Measurements from ENCODE around the gene FOXN1. TPM values are rescaled to one million over a fixed set of nuclear protein-coding genes. Genes with fewer than 3 reads are reported as not detected.

The FOXN1 gene
- total and polyA plus RNA-seq, 10 of the 15 experiments (the other 5 are each of a cell fraction or from before 2014, with no cell fraction given): not detected

- CTCF ChIA-PET: interaction anchor here (0.5 to 4.8 kb wide), 13 partner anchors 9 to 129 kb away, joined by 3 to 56 read pairs (median 4); no protein-coding TSS in a partner anchor
- H3K9me3 ChIP-seq (replicated peaks; ENCODE audit: control insufficient read depth, insufficient read depth, low read length): no peaks in the 10 kb centered on the region
- 2% methylated on average over 24 of the region's 26 CpGs for WGBS (ENCODE audit: insufficient coverage, insufficient replicate concordance, low lambda C conversion rate, missing lambda C conversion rate)
- peak; percentile 41 for FAIRE-seq
- H3K36me3 ChIP-seq (ENCODE audit: control insufficient read depth in 2 of 2, insufficient read depth in 2 of 2, low read length in 1 of 2): peaks cover 7 to 21% of the 10 kb centered on the region in 2 experiments; a peak in 3 of 4 replicates
- peaks cover 20% of the 10 kb centered on the region for H3K79me2 ChIP-seq (ENCODE audit: control insufficient read depth, insufficient read depth, low read length)
- in situ Hi-C loops (cut with MboI) (no loop called here), intact Hi-C loops (cut with micrococcal nuclease; ENCODE audit: unreplicated experiment) (loop anchor here (2.0 kb wide), 1 partner anchor 22 kb away; the partner anchor contains the start of gene SPAG5)
- BruUV-seq (replicated peaks): no TSS peak
- H3K4me3 ChIP-seq: peak within 1 kb of the TSS; percentile 66
- no peaks in the 10 kb centered on the region for H4K20me1 ChIP-seq (ENCODE audit: control insufficient read depth, insufficient read depth)
- peaks cover 29% of the 10 kb centered on the region for H3K4me1 ChIP-seq (ENCODE audit: control insufficient read depth, insufficient read depth, low read length)
- RAD21 ChIA-PET (ENCODE audit: unreplicated experiment): interaction anchor here (0.6 to 3.3 kb wide), 12 partner anchors 9 to 220 kb away, joined by 3 to 38 read pairs (median 3); partner anchors contain the start of genes BLTP2, POLDIP2 and RPL23A
- peak; percentile 97 for ATAC-seq
- H3K27ac ChIP-seq (ENCODE audit: control insufficient read depth, insufficient read depth): peak within 1 kb of the TSS; percentile 46
- peak within 1 kb of the TSS; percentile 37 for H3K9ac ChIP-seq (ENCODE audit: control insufficient read depth, insufficient read depth, low read length)
- peak within 1 kb of the TSS; percentile 84 for H3K4me2 ChIP-seq (ENCODE audit: control insufficient read depth, insufficient read depth)
- SMC1A ChIA-PET (ENCODE audit: uncharacterized antibody, unreplicated experiment): interaction anchor here (0.7 to 3.0 kb wide), 10 partner anchors 11 to 79 kb away, joined by 3 to 13 read pairs (median 4); no protein-coding TSS in a partner anchor
- DNase-seq (ENCODE audit: low read depth, low spot score): peak; percentile 88
- peak within 1 kb of the TSS; percentile 65 for H2AFZ ChIP-seq (ENCODE audit: control insufficient read depth, low read depth, low read length)
- no peaks in the 10 kb centered on the region for H3K27me3 ChIP-seq (replicated peaks in 1 of 2; ENCODE audit: control insufficient read depth in 2 of 2, insufficient read depth in 2 of 2, low read length in 1 of 2)
- POLR2A ChIA-PET: interaction anchor here (0.5 to 7.1 kb wide), 20 partner anchors 9 to 1332 kb away, joined by 3 to 91 read pairs (median 4); partner anchors contain the start of genes BLTP2, NEK8, PROCA1 and SPAG5
- TF ChIP-seq, protein P1, sequence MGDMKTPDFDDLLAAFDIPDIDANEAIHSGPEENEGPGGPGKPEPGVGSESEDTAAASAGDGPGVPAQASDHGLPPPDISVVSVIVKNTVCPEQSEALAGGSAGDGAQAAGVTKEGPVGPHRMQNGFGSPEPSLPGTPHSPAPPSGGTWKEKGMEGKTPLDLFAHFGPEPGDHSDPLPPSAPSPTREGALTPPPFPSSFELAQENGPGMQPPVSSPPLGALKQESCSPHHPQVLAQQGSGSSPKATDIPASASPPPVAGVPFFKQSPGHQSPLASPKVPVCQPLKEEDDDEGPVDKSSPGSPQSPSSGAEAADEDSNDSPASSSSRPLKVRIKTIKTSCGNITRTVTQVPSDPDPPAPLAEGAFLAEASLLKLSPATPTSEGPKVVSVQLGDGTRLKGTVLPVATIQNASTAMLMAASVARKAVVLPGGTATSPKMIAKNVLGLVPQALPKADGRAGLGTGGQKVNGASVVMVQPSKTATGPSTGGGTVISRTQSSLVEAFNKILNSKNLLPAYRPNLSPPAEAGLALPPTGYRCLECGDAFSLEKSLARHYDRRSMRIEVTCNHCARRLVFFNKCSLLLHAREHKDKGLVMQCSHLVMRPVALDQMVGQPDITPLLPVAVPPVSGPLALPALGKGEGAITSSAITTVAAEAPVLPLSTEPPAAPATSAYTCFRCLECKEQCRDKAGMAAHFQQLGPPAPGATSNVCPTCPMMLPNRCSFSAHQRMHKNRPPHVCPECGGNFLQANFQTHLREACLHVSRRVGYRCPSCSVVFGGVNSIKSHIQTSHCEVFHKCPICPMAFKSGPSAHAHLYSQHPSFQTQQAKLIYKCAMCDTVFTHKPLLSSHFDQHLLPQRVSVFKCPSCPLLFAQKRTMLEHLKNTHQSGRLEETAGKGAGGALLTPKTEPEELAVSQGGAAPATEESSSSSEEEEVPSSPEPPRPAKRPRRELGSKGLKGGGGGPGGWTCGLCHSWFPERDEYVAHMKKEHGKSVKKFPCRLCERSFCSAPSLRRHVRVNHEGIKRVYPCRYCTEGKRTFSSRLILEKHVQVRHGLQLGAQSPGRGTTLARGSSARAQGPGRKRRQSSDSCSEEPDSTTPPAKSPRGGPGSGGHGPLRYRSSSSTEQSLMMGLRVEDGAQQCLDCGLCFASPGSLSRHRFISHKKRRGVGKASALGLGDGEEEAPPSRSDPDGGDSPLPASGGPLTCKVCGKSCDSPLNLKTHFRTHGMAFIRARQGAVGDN (IDR thresholded peaks at IDR 0.05): peak; percentile 77
- TF ChIP-seq MTA2 (IDR thresholded peaks at IDR 0.05; ENCODE audit: low read depth) (no peak), MTA3 (IDR thresholded peaks at IDR 0.05; ENCODE audit: borderline replicate concordance, low read length) (no peak), NR2C1 (IDR thresholded peaks at IDR 0.05) (peak; percentile 47; the same call in 1 of the 2 replicates), IKZF1 (conservative IDR thresholded peaks at IDR 0.05) (peak; percentile 30; the same call in 1 of the 2 replicates), SUPT20H (IDR thresholded peaks at IDR 0.05; ENCODE audit: borderline replicate concordance, control insufficient read depth, low read depth, low read length) (no peak), KLF5 (IDR thresholded peaks at IDR 0.05; ENCODE audit: partially characterized antibody) (no peak), ATF7 (IDR thresholded peaks at IDR 0.05; ENCODE audit: low read depth) (no peak), HDGF (IDR thresholded peaks at IDR 0.05) (peak; percentile 99), MYC (IDR thresholded peaks at IDR 0.05; ENCODE audit: insufficient read depth, insufficient read length, insufficient replicate concordance, low read length, severe bottlenecking) (no peak), NR2F1 (conservative IDR thresholded peaks at IDR 0.05) (peak; percentile 84)
- TF ChIP-seq, protein P2, sequence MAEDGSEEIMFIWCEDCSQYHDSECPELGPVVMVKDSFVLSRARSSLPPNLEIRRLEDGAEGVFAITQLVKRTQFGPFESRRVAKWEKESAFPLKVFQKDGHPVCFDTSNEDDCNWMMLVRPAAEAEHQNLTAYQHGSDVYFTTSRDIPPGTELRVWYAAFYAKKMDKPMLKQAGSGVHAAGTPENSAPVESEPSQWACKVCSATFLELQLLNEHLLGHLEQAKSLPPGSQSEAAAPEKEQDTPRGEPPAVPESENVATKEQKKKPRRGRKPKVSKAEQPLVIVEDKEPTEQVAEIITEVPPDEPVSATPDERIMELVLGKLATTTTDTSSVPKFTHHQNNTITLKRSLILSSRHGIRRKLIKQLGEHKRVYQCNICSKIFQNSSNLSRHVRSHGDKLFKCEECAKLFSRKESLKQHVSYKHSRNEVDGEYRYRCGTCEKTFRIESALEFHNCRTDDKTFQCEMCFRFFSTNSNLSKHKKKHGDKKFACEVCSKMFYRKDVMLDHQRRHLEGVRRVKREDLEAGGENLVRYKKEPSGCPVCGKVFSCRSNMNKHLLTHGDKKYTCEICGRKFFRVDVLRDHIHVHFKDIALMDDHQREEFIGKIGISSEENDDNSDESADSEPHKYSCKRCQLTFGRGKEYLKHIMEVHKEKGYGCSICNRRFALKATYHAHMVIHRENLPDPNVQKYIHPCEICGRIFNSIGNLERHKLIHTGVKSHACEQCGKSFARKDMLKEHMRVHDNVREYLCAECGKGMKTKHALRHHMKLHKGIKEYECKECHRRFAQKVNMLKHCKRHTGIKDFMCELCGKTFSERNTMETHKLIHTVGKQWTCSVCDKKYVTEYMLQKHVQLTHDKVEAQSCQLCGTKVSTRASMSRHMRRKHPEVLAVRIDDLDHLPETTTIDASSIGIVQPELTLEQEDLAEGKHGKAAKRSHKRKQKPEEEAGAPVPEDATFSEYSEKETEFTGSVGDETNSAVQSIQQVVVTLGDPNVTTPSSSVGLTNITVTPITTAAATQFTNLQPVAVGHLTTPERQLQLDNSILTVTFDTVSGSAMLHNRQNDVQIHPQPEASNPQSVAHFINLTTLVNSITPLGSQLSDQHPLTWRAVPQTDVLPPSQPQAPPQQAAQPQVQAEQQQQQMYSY (CRISPR knock-in tag; IDR thresholded peaks at IDR 0.05): no peak
- TF ChIP-seq, protein P3, sequence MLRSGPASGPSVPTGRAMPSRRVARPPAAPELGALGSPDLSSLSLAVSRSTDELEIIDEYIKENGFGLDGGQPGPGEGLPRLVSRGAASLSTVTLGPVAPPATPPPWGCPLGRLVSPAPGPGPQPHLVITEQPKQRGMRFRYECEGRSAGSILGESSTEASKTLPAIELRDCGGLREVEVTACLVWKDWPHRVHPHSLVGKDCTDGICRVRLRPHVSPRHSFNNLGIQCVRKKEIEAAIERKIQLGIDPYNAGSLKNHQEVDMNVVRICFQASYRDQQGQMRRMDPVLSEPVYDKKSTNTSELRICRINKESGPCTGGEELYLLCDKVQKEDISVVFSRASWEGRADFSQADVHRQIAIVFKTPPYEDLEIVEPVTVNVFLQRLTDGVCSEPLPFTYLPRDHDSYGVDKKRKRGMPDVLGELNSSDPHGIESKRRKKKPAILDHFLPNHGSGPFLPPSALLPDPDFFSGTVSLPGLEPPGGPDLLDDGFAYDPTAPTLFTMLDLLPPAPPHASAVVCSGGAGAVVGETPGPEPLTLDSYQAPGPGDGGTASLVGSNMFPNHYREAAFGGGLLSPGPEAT (IDR thresholded peaks at IDR 0.05; ENCODE audit: low read depth): 0 out of 2 replicates have a peak, but pooled peaks have one; percentile 26
These were observed 70.8 kb downstream of the FOXN1 start, which contains the start of gene ALDOC for GRCh38 chr17:28576758-28577465. TSS of gene ALDOC (minus strand) at chr17:28576895. CDS start at chr17:28575532, 1,363 bp downstream.

All from GM12878 (cell line).